K562 (cell line): ENCODE results near the gene PATJ. TPM values are rescaled to one million over a fixed set of nuclear protein-coding genes. Genes with fewer than 3 reads are reported as not detected.

Experiments used
- ATAC-seq: fragments of 200-7000 bp; cut with Tn5 transposase; 3 replicates; pipeline ENCODE4 v1.9.1; 2020; ENCODE audit warnings: moderate library complexity
- BruUV-seq: library from RNA; stranded (reverse); fragments of 400-500 nt; replicated peaks from 2 replicates; lab custom pipeline; 2021; lab: Mats Ljungman, UMichigan
- CTCF ChIA-PET: fragments of 300-600 bp; formaldehyde crosslinking; extraction: SDS; loops from one replicate; lab custom pipeline; 2021; ENCODE audit warnings: low intra/inter-chr PET ratio; lab: Yijun Ruan, JAX
- POLR2A ChIA-PET: fragments of 300-600, 350-650 bp; sonication (Branson Sonifier 250); formaldehyde crosslinking; extraction: SDS; loops from one replicate; lab custom pipeline; 2021; ENCODE audit warnings: antibody characterized with exemption, inconsistent platforms; lab: Yijun Ruan, JAX
- DNase-seq, 4 experiments: peaks; one replicate each; pipeline versions ENCODE4 v3.0.0 to v3.0.0-alpha.2; 2011 to 2018; ENCODE audit warnings: low spot score in 3 of 4, mixed read lengths in 3 of 4; ENCODE audit errors: extremely low read depth in 1 of 4
- FAIRE-seq: peaks from 2 replicates; lab custom pipeline; 2011; peaks lifted over from hg19 to GRCh38; lab: Jason Lieb, UNC
- H2AFZ ChIP-seq: 2 replicates; pipeline ENCODE4 v1.6.0; 2011; ENCODE audit warnings: low read depth, low read length, control low read depth, inconsistent platforms
- H3K27ac ChIP-seq: fragments of 200-600 bp; 3 replicates; pipeline ENCODE4 v1.8.0; 2011; ENCODE audit warnings: low read depth, mild to moderate bottlenecking, control low read depth, inconsistent platforms, low read length, moderate library complexity, mixed read lengths; ENCODE audit errors: extremely low read depth
- H3K27me3 ChIP-seq, 2 experiments: fragments of 300-600 bp in 1 of 2; 2 replicates in 1 of 2; 3 replicates in 1 of 2; pipeline versions ENCODE4 v1.6.0 to v1.8.0; 2011; ENCODE audit warnings: inconsistent platforms in 2 of 2, low read length in 2 of 2, mild to moderate bottlenecking in 1 of 2, mixed read lengths in 1 of 2, moderate library complexity in 1 of 2; ENCODE audit not compliant: control insufficient read depth in 2 of 2, insufficient read depth in 2 of 2
- H3K36me3 ChIP-seq: fragments of 300-600 bp; 3 replicates; pipeline ENCODE4 v1.8.0; 2011; ENCODE audit warnings: mild to moderate bottlenecking, low read length, inconsistent platforms; ENCODE audit not compliant: control insufficient read depth, insufficient read depth
- H3K4me1 ChIP-seq, 2 experiments: fragments of 200-600 bp in 1 of 2; replicated peaks in 1 of 2; 2 replicates in 1 of 2; 3 replicates in 1 of 2; pipeline versions ENCODE4 v1.5.1 to v1.8.0; 2011; ENCODE audit warnings: inconsistent platforms in 2 of 2, low read length in 2 of 2, mild to moderate bottlenecking in 1 of 2, mixed read lengths in 1 of 2, moderate library complexity in 1 of 2; ENCODE audit not compliant: control insufficient read depth in 2 of 2, insufficient read depth in 2 of 2
- H3K4me2 ChIP-seq: 2 replicates; pipeline ENCODE4 v1.6.1; 2011; ENCODE audit warnings: low read length, control low read depth, inconsistent platforms, mixed read lengths; ENCODE audit not compliant: insufficient read depth
- H3K4me3 ChIP-seq: fragments of 200-600 bp; sonication (generic), shearing (Covaris generic); 2 replicates; pipeline ENCODE4 v1.5.1; 2016; ENCODE audit warnings: control low read depth, inconsistent platforms
- H3K79me2 ChIP-seq: fragments of 200-600 bp; 3 replicates; pipeline ENCODE4 v1.8.0; 2011; ENCODE audit warnings: low read length, inconsistent platforms; ENCODE audit not compliant: control insufficient read depth, insufficient read depth
- H3K9ac ChIP-seq, 2 experiments: 2 replicates each; pipeline versions ENCODE4 v1.6.0 to v1.6.1; 2011; ENCODE audit warnings: low read depth in 2 of 2, low read length in 2 of 2, control low read depth in 1 of 2, inconsistent platforms in 1 of 2, mild to moderate bottlenecking in 1 of 2, mixed read lengths in 1 of 2; ENCODE audit not compliant: insufficient read depth in 1 of 2
- H3K9me1 ChIP-seq: one replicate; pipeline ENCODE4 v1.6.0; 2011; ENCODE audit warnings: inconsistent platforms, mild to moderate bottlenecking, low read length, moderate library complexity; ENCODE audit not compliant: control insufficient read depth, insufficient read depth
- H3K9me3 ChIP-seq: replicated peaks from 2 replicates; pipeline ENCODE4 v1.5.1; 2011; ENCODE audit warnings: low read depth, low read length, inconsistent platforms; ENCODE audit not compliant: control insufficient read depth, insufficient read depth
- H4K20me1 ChIP-seq: replicated peaks from 2 replicates; pipeline ENCODE4 v1.6.1; 2011; ENCODE audit warnings: low read length, inconsistent platforms, mixed read lengths; ENCODE audit not compliant: control insufficient read depth, insufficient read depth
- HDAC8 ChIP-seq: fragments of 450-650 bp; IDR thresholded peaks from 2 replicates; pipeline ENCODE4 v1.6.1; 2016; ENCODE audit warnings: mild to moderate bottlenecking, missing genetic modification characterization, moderate library complexity, missing compliant biosample characterization
- KDM2B ChIP-seq: fragments of 250-450 bp; sonication (Bioruptor Pico); IDR thresholded peaks from 2 replicates; pipeline ENCODE4 v1.8.0; 2021; ENCODE audit warnings: mild to moderate bottlenecking, moderate library complexity
- MGA ChIP-seq: fragments of 450-650 bp; IDR thresholded peaks from 2 replicates; pipeline ENCODE4 v1.6.1; 2016; ENCODE audit warnings: mild to moderate bottlenecking, moderate library complexity
- ZNF639 ChIP-seq, 2 experiments: fragments of 200-800 bp in 1 of 2; sonication (Bioruptor generic) in 1 of 2; sonication (generic) in 1 of 2; formaldehyde crosslinking in 1 of 2; IDR thresholded peaks in 1 of 2; conservative IDR thresholded peaks in 1 of 2; 2 replicates each; pipeline versions ENCODE4 v1.5.0 to v1.6.1; 2016 to 2020; ENCODE audit warnings: missing compliant biosample characterization in 1 of 2, missing genetic modification characterization in 1 of 2, missing genetic modification reagents in 1 of 2
- WGBS: fragments of 100-300 bp; shearing (Covaris generic); methylation state at CpG from one replicate; pipeline ENCODE4 v1.1.6; 2016; ENCODE audit warnings: low coverage, mixed read lengths; ENCODE audit not compliant: insufficient coverage; ENCODE audit errors: missing lambda C conversion rate; 5-methylcytosine and 5-hydroxymethylcytosine counted together
- in situ Hi-C: fragments of 300-500 bp; cut with MboI; formaldehyde crosslinking; loops from 4 replicates; pipeline ENCODE4 v1.15.0; 2018; ENCODE audit warnings: inconsistent platforms, mixed read lengths
- intact Hi-C: fragments of 100-400 bp; cut with micrococcal nuclease; formaldehyde crosslinking; loops from 2 replicates; pipeline ENCODE4 v1.14.2; 2022
- polyA plus RNA-seq, 8 experiments: library from polyadenylated mRNA; depleted of rRNA in 4 of 8; stranded (reverse) in 5 of 8; unstranded in 3 of 8; fragments of >200 nt; fragmentation: Nextera tagmentation in 2 of 8; fragmentation: Illumina TruSeq in 1 of 8; extraction: Ambion mirVana in 2 of 8; extraction: Trizol in 1 of 8; gene quantifications; 2 replicates each; pipeline versions ENCODE4 v1.2.1 to v1.2.3, GENCODE V29; 2011 to 2014; ENCODE audit warnings: inconsistent platforms in 1 of 8, missing spikeins in 1 of 8
- total RNA-seq, 7 experiments: library from RNA; depleted of rRNA in 6 of 7; stranded (reverse); fragments of >200 nt in 6 of 7; fragmentation: Illumina TruSeq in 2 of 7; extraction: Trizol in 2 of 7; gene quantifications; 2 replicates each; pipeline versions ENCODE4 v1.2.1 to v1.2.3, GENCODE V29; 2011 to 2021; ENCODE audit warnings: low replicate concordance in 1 of 7
- TF ChIP-seq, protein P1 (sequence below), 2 experiments: fragments of 450-650 bp in 1 of 2; IDR thresholded peaks; 2 replicates each; pipeline ENCODE4 v1.6.1; 2011 to 2017; ENCODE audit warnings: low read depth in 2 of 2, antibody characterized with exemption in 1 of 2, borderline replicate concordance in 1 of 2, low read length in 1 of 2, mild to moderate bottlenecking in 1 of 2, mixed read lengths in 1 of 2; ENCODE audit not compliant: control insufficient read depth in 1 of 2

PATJ gene
- total and polyA plus RNA-seq, 9 of the 15 experiments (the other 6 are each of a cell fraction or from before 2014, with no cell fraction given) = 0.22 TPM; not detected in 8

- H3K27me3 ChIP-seq = peaks cover 4 to 17% of the 10 kb centered on the region in 2 experiments; a peak in 3 of 5 replicates
- BruUV-seq = no TSS peak
- in situ Hi-C loops = no loop called here
- no peaks in the 10 kb centered on the region for H3K79me2 ChIP-seq
- no peak overlapping the region for H3K9ac ChIP-seq
- ATAC-seq (no peak), DNase-seq (no peak), FAIRE-seq (no peak)
- 0% methylated on average over 1 of the region's 1 CpG for WGBS
- no peak overlapping the region for H3K4me2 ChIP-seq
- ChIA-PET CTCF (no interaction called here), POLR2A (no interaction called here)
- no peaks in the 10 kb centered on the region for H3K36me3 ChIP-seq
- H2AFZ ChIP-seq = no peak overlapping the region
- no peaks in the 10 kb centered on the region for H3K9me1 ChIP-seq
- no peaks in the 10 kb centered on the region for H3K9me3 ChIP-seq
- no peaks in the 10 kb centered on the region; the same call in 1 of the 2 replicates for H4K20me1 ChIP-seq
- H3K27ac ChIP-seq = no peak overlapping the region
- H3K4me3 ChIP-seq = no peak overlapping the region
- intact Hi-C loops = no loop called here
- no peaks in the 10 kb centered on the region for H3K4me1 ChIP-seq
- TF ChIP-seq KDM2B (CRISPR knock-in tag) (no peak), ZNF639 (CRISPR knock-in tag; conservative IDR thresholded peaks at IDR 0.05 in 1 of 2, IDR thresholded peaks at IDR 0.05 in 1 of 2) (no peak), MGA (no peak), HDAC8 (tag) (no peak)
- TF ChIP-seq, protein P1, sequence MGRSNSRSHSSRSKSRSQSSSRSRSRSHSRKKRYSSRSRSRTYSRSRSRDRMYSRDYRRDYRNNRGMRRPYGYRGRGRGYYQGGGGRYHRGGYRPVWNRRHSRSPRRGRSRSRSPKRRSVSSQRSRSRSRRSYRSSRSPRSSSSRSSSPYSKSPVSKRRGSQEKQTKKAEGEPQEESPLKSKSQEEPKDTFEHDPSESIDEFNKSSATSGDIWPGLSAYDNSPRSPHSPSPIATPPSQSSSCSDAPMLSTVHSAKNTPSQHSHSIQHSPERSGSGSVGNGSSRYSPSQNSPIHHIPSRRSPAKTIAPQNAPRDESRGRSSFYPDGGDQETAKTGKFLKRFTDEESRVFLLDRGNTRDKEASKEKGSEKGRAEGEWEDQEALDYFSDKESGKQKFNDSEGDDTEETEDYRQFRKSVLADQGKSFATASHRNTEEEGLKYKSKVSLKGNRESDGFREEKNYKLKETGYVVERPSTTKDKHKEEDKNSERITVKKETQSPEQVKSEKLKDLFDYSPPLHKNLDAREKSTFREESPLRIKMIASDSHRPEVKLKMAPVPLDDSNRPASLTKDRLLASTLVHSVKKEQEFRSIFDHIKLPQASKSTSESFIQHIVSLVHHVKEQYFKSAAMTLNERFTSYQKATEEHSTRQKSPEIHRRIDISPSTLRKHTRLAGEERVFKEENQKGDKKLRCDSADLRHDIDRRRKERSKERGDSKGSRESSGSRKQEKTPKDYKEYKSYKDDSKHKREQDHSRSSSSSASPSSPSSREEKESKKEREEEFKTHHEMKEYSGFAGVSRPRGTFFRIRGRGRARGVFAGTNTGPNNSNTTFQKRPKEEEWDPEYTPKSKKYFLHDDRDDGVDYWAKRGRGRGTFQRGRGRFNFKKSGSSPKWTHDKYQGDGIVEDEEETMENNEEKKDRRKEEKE (IDR thresholded peaks at IDR 0.05; ENCODE audit: borderline replicate concordance in 1 of 2, control insufficient read depth in 1 of 2, low read depth in 2 of 2, low read length in 1 of 2) = no peak
These were observed 365.6 kb downstream of the PATJ start for GRCh38 chr1:62107923-62108322.
